HCT116 (cell line): ENCODE results near the gene RAPGEF2. TPM values are rescaled to one million over a fixed set of nuclear protein-coding genes. Genes with fewer than 3 reads are reported as not detected.

Experiments used
- ATAC-seq: fragments of 200-7000 bp; cut with Tn5 transposase; 2 replicates; pipeline ENCODE4 v1.9.1; 2020; ENCODE audit warnings: mild to moderate bottlenecking, moderate library complexity
- BruUV-seq: library from RNA; stranded (reverse); fragments of 400-500 nt; replicated peaks from 2 replicates; lab custom pipeline; 2021; lab: Mats Ljungman, UMichigan
- CTCF ChIA-PET: fragments of 300-600 bp; sonication (Branson Sonifier 250); formaldehyde crosslinking; loops from one replicate; lab custom pipeline; 2021; ENCODE audit warnings: antibody characterized with exemption; lab: Charles Lee
- POLR2A ChIA-PET: fragments of 300-600, 350-600 bp; sonication (Branson Sonifier 250); formaldehyde crosslinking; loops from one replicate; lab custom pipeline; 2021; ENCODE audit warnings: antibody characterized with exemption; lab: Charles Lee
- RAD21 ChIA-PET, 2 experiments: fragments of 300-600 bp; sonication (Branson Sonifier 250); formaldehyde crosslinking; loops; one replicate each; lab custom pipeline; 2023; ENCODE audit warnings: low total read pairs in 2 of 2; ENCODE audit not compliant: uncharacterized antibody in 2 of 2, unreplicated experiment in 2 of 2, low non-redundant PET in 1 of 2; lab: Charles Lee
- DNase-seq: peaks from one replicate; pipeline ENCODE4 v3.0.0-alpha.2; 2010; ENCODE audit warnings: low read depth, low spot score
- H2AFZ ChIP-seq: fragments of 200-600 bp; shearing (Covaris generic), sonication (generic); 2 replicates; pipeline ENCODE4 v1.6.1; 2017; ENCODE audit warnings: low read depth, mixed run types, mixed read lengths, antibody characterized with exemption, low read length; ENCODE audit not compliant: poor library complexity, severe bottlenecking
- H3K27ac ChIP-seq: 2 replicates; pipeline ENCODE4 v1.5.1; 2012; ENCODE audit warnings: low read depth, low read length
- H3K27me3 ChIP-seq: fragments of 200-600 bp; sonication (generic); 2 replicates; pipeline ENCODE4 v1.6.1; 2016; ENCODE audit warnings: mixed run types, low read length, mixed read lengths; ENCODE audit not compliant: insufficient read depth
- H3K36me3 ChIP-seq, 2 experiments: fragments of 200-500 bp in 1 of 2; fragments of 200-600 bp in 1 of 2; sonication (Bioruptor generic) in 1 of 2; sonication (generic) in 1 of 2; 2 replicates each; pipeline versions ENCODE4 v1.5.1 to v1.6.1; 2014 to 2016; ENCODE audit warnings: low read length in 2 of 2, inconsistent platforms in 1 of 2, mixed read lengths in 1 of 2, mixed run types in 1 of 2; ENCODE audit not compliant: insufficient read depth in 2 of 2, control insufficient read depth in 1 of 2
- H3K4me1 ChIP-seq, 2 experiments: fragments of 200-600 bp in 1 of 2; sonication (generic) in 1 of 2; 2 replicates each; pipeline versions ENCODE4 v1.5.1 to v1.6.1; 2012 to 2017; ENCODE audit warnings: low read length in 2 of 2, inconsistent platforms in 1 of 2, mild to moderate bottlenecking in 1 of 2, mixed read lengths in 1 of 2, mixed run types in 1 of 2, moderate library complexity in 1 of 2; ENCODE audit not compliant: insufficient read depth in 2 of 2, control insufficient read depth in 1 of 2
- H3K4me2 ChIP-seq: fragments of 200-600 bp; sonication (generic); 2 replicates; pipeline ENCODE4 v1.6.1; 2017; ENCODE audit warnings: mixed run types, low read length, mixed read lengths
- H3K4me3 ChIP-seq, 2 experiments: fragments of 200-600 bp in 1 of 2; sonication (generic) in 1 of 2; replicated peaks in 1 of 2; 2 replicates each; pipeline ENCODE4 v1.5.1; 2011 to 2016; ENCODE audit warnings: low read length in 2 of 2, control low read depth in 1 of 2, low read depth in 1 of 2, mild to moderate bottlenecking in 1 of 2, mixed read lengths in 1 of 2, mixed run types in 1 of 2
- H3K79me2 ChIP-seq: fragments of 200-600 bp; sonication (generic); 2 replicates; pipeline ENCODE4 v1.6.1; 2017; ENCODE audit warnings: mild to moderate bottlenecking, mixed run types, low read length, moderate library complexity, mixed read lengths; ENCODE audit not compliant: insufficient read depth
- H3K9ac ChIP-seq: fragments of 200-600 bp; sonication (generic); 2 replicates; pipeline ENCODE4 v1.6.1; 2016; ENCODE audit warnings: low read length, mixed read lengths
- H3K9me2 ChIP-seq: fragments of 200-600 bp; sonication (generic), shearing (Covaris generic); 2 replicates; pipeline ENCODE4 v1.6.1; 2017; ENCODE audit warnings: mixed run types, mild to moderate bottlenecking, moderate library complexity; ENCODE audit not compliant: insufficient read depth
- H3K9me3 ChIP-seq, 2 experiments: fragments of 200-500 bp in 1 of 2; fragments of 200-600 bp in 1 of 2; sonication (Bioruptor generic) in 1 of 2; sonication (generic) in 1 of 2; 2 replicates each; pipeline ENCODE4 v1.6.1; 2014 to 2017; ENCODE audit warnings: low read length in 2 of 2, mixed read lengths in 2 of 2, inconsistent platforms in 1 of 2, low read depth in 1 of 2, mild to moderate bottlenecking in 1 of 2, mixed run types in 1 of 2, moderate library complexity in 1 of 2; ENCODE audit not compliant: control insufficient read depth in 1 of 2, insufficient read depth in 1 of 2
- H4K20me1 ChIP-seq: fragments of 200-600 bp; sonication (generic), shearing (Covaris generic); 2 replicates; pipeline ENCODE4 v1.6.1; 2017; ENCODE audit warnings: mixed run types, mild to moderate bottlenecking, moderate library complexity; ENCODE audit not compliant: insufficient read depth
- CEBPB ChIP-seq: IDR thresholded peaks from 2 replicates; pipeline ENCODE4 v1.6.1; 2012; ENCODE audit warnings: low read depth
- FOSL1 ChIP-seq: IDR thresholded peaks from 2 replicates; pipeline ENCODE4 v1.6.1; 2012; ENCODE audit warnings: low read depth
- POLR2A ChIP-seq: IDR thresholded peaks from 2 replicates; pipeline ENCODE4 v1.7.0; 2011; ENCODE audit warnings: borderline replicate concordance; ENCODE audit not compliant: insufficient read depth, insufficient read length; ENCODE audit errors: extremely low read depth
- POLR2AphosphoS5 ChIP-seq: IDR thresholded peaks from 2 replicates; pipeline ENCODE4 v1.6.1; 2011; ENCODE audit warnings: mild to moderate bottlenecking, low read depth, low read length, moderate library complexity
- RAD21 ChIP-seq: IDR thresholded peaks from 2 replicates; pipeline ENCODE4 v1.6.1; 2012; ENCODE audit warnings: low read depth, mild to moderate bottlenecking
- SIN3A ChIP-seq: IDR thresholded peaks from 2 replicates; pipeline ENCODE4 v1.6.1; 2012; ENCODE audit warnings: low read depth
- SP1 ChIP-seq: IDR thresholded peaks from 2 replicates; pipeline ENCODE4 v1.6.1; 2012; ENCODE audit warnings: low read depth
- SRF ChIP-seq: IDR thresholded peaks from 2 replicates; pipeline ENCODE4 v1.6.1; 2012; ENCODE audit warnings: low read depth
- TCF7L2 ChIP-seq: IDR thresholded peaks from 2 replicates; pipeline ENCODE4 v1.7.0; 2011; ENCODE audit warnings: borderline replicate concordance, inconsistent platforms; ENCODE audit not compliant: insufficient read depth, insufficient read length; ENCODE audit errors: extremely low read depth
- ZFX ChIP-seq: fragments of 450-650 bp; IDR thresholded peaks from 2 replicates; pipeline ENCODE4 v1.6.1; 2017
- ZNF274 ChIP-seq: fragments of 200-500 bp; sonication (Bioruptor generic); IDR thresholded peaks from 2 replicates; pipeline ENCODE4 v1.6.1; 2014; ENCODE audit warnings: mild to moderate bottlenecking, low read depth, low read length, inconsistent platforms
- intact Hi-C: fragments of 100-400 bp; cut with micrococcal nuclease; formaldehyde crosslinking; loops from 2 replicates; pipeline ENCODE4 v1.10.0; 2022
- total RNA-seq: library from RNA; stranded (reverse); gene quantifications from one replicate; pipeline ENCODE4 v1.2.1, GENCODE V29; 2021; ENCODE audit not compliant: unreplicated experiment
- TF ChIP-seq, protein P1 (sequence below): IDR thresholded peaks from 2 replicates; pipeline ENCODE4 v1.6.1; 2011; ENCODE audit warnings: mild to moderate bottlenecking, low read length, moderate library complexity; ENCODE audit not compliant: insufficient replicate concordance; ENCODE audit errors: extremely low read depth
- TF ChIP-seq, protein P2 (sequence below): IDR thresholded peaks from 2 replicates; pipeline ENCODE4 v1.6.1; 2012; ENCODE audit warnings: low read depth
- TF ChIP-seq, protein P3 (sequence below), 3 experiments: fragments of 200-600 bp in 1 of 3; sonication (generic) in 1 of 3; IDR thresholded peaks in 2 of 3; conservative IDR thresholded peaks in 1 of 3; 2 replicates each; pipeline ENCODE4 v1.5.1; 2012 to 2017; ENCODE audit warnings: low read depth in 2 of 3, low read length in 2 of 3, antibody characterized with exemption in 1 of 3, borderline replicate concordance in 1 of 3, control low read depth in 1 of 3, mild to moderate bottlenecking in 1 of 3, mixed read lengths in 1 of 3, mixed run types in 1 of 3, moderate library complexity in 1 of 3; ENCODE audit not compliant: insufficient read depth in 1 of 3

RAPGEF2 gene
- total RNA-seq, 1 experiment from 2014 or later: 21.2 TPM

DNA sequence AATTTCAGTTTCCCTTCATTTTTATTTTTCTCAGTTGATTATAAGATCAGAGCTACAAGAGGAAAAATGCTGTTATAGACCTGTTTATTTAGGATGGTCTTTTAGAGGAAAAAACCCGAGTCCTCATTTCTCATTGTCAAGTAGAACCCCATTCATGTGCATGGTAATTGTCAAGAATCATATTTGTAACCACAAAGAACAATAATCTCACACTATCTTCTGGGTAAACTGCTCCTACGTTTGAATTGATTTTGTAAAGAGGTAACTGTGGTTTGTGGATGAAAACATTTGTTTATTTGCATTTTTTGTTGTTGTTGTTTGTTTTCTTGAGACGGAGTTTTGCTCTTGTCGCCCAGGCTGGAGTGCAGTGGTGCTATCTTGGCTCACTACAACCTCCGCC, 23.8 kb downstream of the RAPGEF2 start:
- Histone ChIP-seq H3K9ac (no peak overlapping the region), H3K4me2 (no peak overlapping the region), H3K36me3 (no peaks in the 10 kb centered on the region), H4K20me1 (no peaks in the 10 kb centered on the region), H3K27me3 (no peaks in the 10 kb centered on the region), H2AFZ (no peak overlapping the region), H3K79me2 (peaks cover 12% of the 10 kb centered on the region; the same call in 1 of the 2 replicates), H3K27ac (no peak overlapping the region), H3K4me1 (no peaks in the 10 kb centered on the region; a peak in 1 of 4 replicates), H3K9me2 (no peaks in the 10 kb centered on the region), H3K4me3 (no peak overlapping the region), H3K9me3 (no peaks in the 10 kb centered on the region)
- ChIA-PET POLR2A (no interaction called here), CTCF (no interaction called here), RAD21 (no interaction called here)
- TF ChIP-seq TCF7L2: no peak
- TF ChIP-seq, protein P1, sequence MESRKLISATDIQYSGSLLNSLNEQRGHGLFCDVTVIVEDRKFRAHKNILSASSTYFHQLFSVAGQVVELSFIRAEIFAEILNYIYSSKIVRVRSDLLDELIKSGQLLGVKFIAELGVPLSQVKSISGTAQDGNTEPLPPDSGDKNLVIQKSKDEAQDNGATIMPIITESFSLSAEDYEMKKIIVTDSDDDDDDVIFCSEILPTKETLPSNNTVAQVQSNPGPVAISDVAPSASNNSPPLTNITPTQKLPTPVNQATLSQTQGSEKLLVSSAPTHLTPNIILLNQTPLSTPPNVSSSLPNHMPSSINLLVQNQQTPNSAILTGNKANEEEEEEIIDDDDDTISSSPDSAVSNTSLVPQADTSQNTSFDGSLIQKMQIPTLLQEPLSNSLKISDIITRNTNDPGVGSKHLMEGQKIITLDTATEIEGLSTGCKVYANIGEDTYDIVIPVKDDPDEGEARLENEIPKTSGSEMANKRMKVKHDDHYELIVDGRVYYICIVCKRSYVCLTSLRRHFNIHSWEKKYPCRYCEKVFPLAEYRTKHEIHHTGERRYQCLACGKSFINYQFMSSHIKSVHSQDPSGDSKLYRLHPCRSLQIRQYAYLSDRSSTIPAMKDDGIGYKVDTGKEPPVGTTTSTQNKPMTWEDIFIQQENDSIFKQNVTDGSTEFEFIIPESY: no peak
- no peak for TF ChIP-seq RAD21
- TF ChIP-seq FOSL1: no peak
- no peak for TF ChIP-seq SP1
- no peak for TF ChIP-seq SIN3A
- no peak for TF ChIP-seq ZNF274
- TF ChIP-seq, protein P2, sequence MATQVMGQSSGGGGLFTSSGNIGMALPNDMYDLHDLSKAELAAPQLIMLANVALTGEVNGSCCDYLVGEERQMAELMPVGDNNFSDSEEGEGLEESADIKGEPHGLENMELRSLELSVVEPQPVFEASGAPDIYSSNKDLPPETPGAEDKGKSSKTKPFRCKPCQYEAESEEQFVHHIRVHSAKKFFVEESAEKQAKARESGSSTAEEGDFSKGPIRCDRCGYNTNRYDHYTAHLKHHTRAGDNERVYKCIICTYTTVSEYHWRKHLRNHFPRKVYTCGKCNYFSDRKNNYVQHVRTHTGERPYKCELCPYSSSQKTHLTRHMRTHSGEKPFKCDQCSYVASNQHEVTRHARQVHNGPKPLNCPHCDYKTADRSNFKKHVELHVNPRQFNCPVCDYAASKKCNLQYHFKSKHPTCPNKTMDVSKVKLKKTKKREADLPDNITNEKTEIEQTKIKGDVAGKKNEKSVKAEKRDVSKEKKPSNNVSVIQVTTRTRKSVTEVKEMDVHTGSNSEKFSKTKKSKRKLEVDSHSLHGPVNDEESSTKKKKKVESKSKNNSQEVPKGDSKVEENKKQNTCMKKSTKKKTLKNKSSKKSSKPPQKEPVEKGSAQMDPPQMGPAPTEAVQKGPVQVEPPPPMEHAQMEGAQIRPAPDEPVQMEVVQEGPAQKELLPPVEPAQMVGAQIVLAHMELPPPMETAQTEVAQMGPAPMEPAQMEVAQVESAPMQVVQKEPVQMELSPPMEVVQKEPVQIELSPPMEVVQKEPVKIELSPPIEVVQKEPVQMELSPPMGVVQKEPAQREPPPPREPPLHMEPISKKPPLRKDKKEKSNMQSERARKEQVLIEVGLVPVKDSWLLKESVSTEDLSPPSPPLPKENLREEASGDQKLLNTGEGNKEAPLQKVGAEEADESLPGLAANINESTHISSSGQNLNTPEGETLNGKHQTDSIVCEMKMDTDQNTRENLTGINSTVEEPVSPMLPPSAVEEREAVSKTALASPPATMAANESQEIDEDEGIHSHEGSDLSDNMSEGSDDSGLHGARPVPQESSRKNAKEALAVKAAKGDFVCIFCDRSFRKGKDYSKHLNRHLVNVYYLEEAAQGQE: no peak
- no peak for TF ChIP-seq SRF
- TF ChIP-seq CEBPB: no peak
- no peak for TF ChIP-seq POLR2A
- TF ChIP-seq, protein P3, sequence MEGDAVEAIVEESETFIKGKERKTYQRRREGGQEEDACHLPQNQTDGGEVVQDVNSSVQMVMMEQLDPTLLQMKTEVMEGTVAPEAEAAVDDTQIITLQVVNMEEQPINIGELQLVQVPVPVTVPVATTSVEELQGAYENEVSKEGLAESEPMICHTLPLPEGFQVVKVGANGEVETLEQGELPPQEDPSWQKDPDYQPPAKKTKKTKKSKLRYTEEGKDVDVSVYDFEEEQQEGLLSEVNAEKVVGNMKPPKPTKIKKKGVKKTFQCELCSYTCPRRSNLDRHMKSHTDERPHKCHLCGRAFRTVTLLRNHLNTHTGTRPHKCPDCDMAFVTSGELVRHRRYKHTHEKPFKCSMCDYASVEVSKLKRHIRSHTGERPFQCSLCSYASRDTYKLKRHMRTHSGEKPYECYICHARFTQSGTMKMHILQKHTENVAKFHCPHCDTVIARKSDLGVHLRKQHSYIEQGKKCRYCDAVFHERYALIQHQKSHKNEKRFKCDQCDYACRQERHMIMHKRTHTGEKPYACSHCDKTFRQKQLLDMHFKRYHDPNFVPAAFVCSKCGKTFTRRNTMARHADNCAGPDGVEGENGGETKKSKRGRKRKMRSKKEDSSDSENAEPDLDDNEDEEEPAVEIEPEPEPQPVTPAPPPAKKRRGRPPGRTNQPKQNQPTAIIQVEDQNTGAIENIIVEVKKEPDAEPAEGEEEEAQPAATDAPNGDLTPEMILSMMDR (IDR thresholded peaks at IDR 0.05 in 2 of 3, conservative IDR thresholded peaks at IDR 0.05 in 1 of 3; ENCODE audit: borderline replicate concordance in 1 of 3, insufficient read depth in 1 of 3, low read depth in 2 of 3, low read length in 2 of 3): no peak
- TF ChIP-seq POLR2AphosphoS5: no peak
- no peak for TF ChIP-seq ZFX
- no peak for DNase-seq
- ATAC-seq: no peak
- BruUV-seq: no TSS peak
- intact Hi-C loops: no loop called here
